Heart right ventricle (tissue), 16 donors: ENCODE measurements around the gene C21orf91. TPM values are rescaled to one million over a fixed set of nuclear protein-coding genes. Genes with fewer than 3 reads are reported as not detected.

Experiments used
- ATAC-seq, 8 donors: fragments of 200-7000 bp; cut with Tn5 transposase; one replicate each; pipeline ENCODE4 v1.9.1; 2020; ENCODE audit warnings: mild to moderate bottlenecking in 8 of 8, moderate library complexity in 8 of 8, moderate number of reproducible peaks in 1 of 8
- DNase-seq, 2 donors: peaks; one replicate each; pipeline ENCODE4 v3.0.0-alpha.2; 2020
- H3K27ac ChIP-seq, 10 donors: fragments of 200-600 bp; sonication (generic) in 2 of 10; one replicate each; pipeline versions ENCODE4 v1.5.0 to v1.8.0; 2020 to 2022; ENCODE audit warnings: mild to moderate bottlenecking in 3 of 10
- H3K27me3 ChIP-seq, 7 donors: fragments of 200-600 bp; one replicate each; pipeline ENCODE4 v1.8.0; 2021 to 2022; ENCODE audit warnings: mild to moderate bottlenecking in 2 of 7
- H3K36me3 ChIP-seq, 9 donors: fragments of 200-600 bp; sonication (generic) in 1 of 9; one replicate each; pipeline versions ENCODE4 v1.5.0 to v1.8.0; 2020 to 2022; ENCODE audit warnings: mild to moderate bottlenecking in 2 of 9
- H3K4me1 ChIP-seq, 9 donors: fragments of 200-600 bp; sonication (generic) in 1 of 9; one replicate each; pipeline versions ENCODE4 v1.5.0 to v1.8.0; 2020 to 2022; ENCODE audit warnings: mild to moderate bottlenecking in 4 of 9
- H3K4me3 ChIP-seq, 10 donors: fragments of 200-600 bp; sonication (generic) in 2 of 10; one replicate each; pipeline versions ENCODE4 v1.5.0 to v1.8.0; 2020 to 2022; ENCODE audit warnings: mild to moderate bottlenecking in 7 of 10, moderate library complexity in 2 of 10
- H3K9me3 ChIP-seq, 11 donors: fragments of 200-600 bp in 10 of 11; sonication (generic) in 2 of 11; one replicate each; pipeline versions ENCODE4 v1.5.0 to v1.8.0; 2013 to 2022; ENCODE audit warnings: mild to moderate bottlenecking in 2 of 11, control low read depth in 1 of 11, moderate library complexity in 1 of 11
- WGBS, 2 donors: extraction: QIAGEN DNeasy Blood & Tissue Kit; methylation state at CpG; one replicate each; pipeline ENCODE4 v1.1.7; 2013; ENCODE audit warnings: inconsistent platforms in 1 of 2; 5-methylcytosine and 5-hydroxymethylcytosine counted together
- intact Hi-C, 10 donors: fragments of 100-400 bp; cut with DNase I; formaldehyde crosslinking; loops; one replicate each; pipeline versions ENCODE4 v1.11.1 to v1.14.2; 2022
- polyA plus RNA-seq, 2 donors: library from polyadenylated mRNA; stranded (reverse); fragments of 200-250 nt; gene quantifications; one replicate each; pipeline ENCODE4 v1.2.3, GENCODE V29; 2013
- total RNA-seq, 10 donors: library from RNA; stranded (reverse); fragmentation: NEBNext Ultra II Directional in 3 of 10; extraction: Animal tissue kit (Norgen Biotek cat#: 25700) in 3 of 10; gene quantifications; one replicate each; pipeline versions ENCODE4 v1.2.1 to v1.2.4, GENCODE V29; 2021 to 2023
- TF ChIP-seq, protein P1 (sequence below), 9 donors: fragments of 200-600 bp; sonication (generic) in 2 of 9; IDR thresholded peaks; one replicate each; pipeline versions ENCODE4 v1.5.0 to v1.8.0; 2021 to 2022; ENCODE audit warnings: antibody characterized with exemption in 9 of 9, mild to moderate bottlenecking in 5 of 9, moderate library complexity in 1 of 9
- donor health status: Arrhythmogenic right ventricular cardiomyopathy.
- donor health status: ischemic (EF 13 %, LVEDD 7.1; RV severe dilation, severe dysfunction).
- donor health status: healthy with polysubstance abuse.
- donor health status: DM: no; HTN: yes; CAD: no.
- donor health status: DM: no; HTN: no; CAD: no.
- donor health status: ischemic (EF 25% LVEDD 6.9; RV normal size, moderate dysfunction).
- donor health status: ischemic (EF 25% LVEDD 5.7; RV mildly dilated, moderate dysfunction).
- donor health status: healthy.
- donor health status: DM: yes; HTN: yes; CAD: no.
- donor health status: Ischemic cardiomyopathy.
- donor health status: ischemic (EF 35%, LVEDD 5.7; RV mildly dilated, moderate dysfunction).
- donor health status: nonischemic (EF 11% LVEDD 7.7; RV severe dilation, severe dysfunction).
- donor health status: DM: yes; HTN: yes; CAD: no.
- donor health status: PGD.
- donor health status: ischemic (EF 29% LVEDD 5.4; RV normal size, mild dysfunction).
- donor health status: nonischemic (EF 23%, LVEDD 6.1; RV moderate dilation, normal function).

C21orf91 gene
- total and polyA plus RNA-seq, 12 donors, result 2.3 to 18.9 (median 10.6) TPM

DNA sequence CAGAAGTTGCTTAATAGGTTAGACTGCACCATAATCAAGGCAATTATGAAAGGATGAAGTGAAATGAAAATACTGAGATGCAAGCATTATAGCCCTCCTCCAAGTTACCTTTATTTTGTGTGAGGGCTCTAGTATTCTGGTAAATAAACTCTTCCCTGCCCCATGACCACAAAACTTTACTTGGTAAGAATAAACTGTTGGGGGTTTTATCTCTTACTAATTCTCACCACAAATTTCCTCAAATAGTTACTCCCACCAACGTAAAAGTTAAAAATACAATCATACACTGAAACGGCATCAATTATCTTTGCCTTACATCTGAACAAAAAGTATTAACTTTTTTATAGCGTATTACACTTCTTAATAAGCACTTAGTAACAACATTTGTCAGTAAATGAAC, 29.5 kb downstream of the C21orf91 start:
- WGBS, 2 donors, result 84 to 86% methylated on average over 3 of the region's 3 CpGs
- no peak for ATAC-seq
- Histone ChIP-seq H3K9me3 (no peaks in the 10 kb centered on the region), H3K27me3 (no peaks in the 10 kb centered on the region), H3K4me1 (peaks cover 0 to 58% (median 6%) of the 10 kb centered on the region in 9 donors), H3K4me3 (no peak overlapping the region), H3K36me3 (peaks cover 0 to 67% (median 25%) of the 10 kb centered on the region in 9 donors), H3K27ac (peak overlapping the region in 1 of 10 donors; percentile 36)
- TF ChIP-seq, protein P1, sequence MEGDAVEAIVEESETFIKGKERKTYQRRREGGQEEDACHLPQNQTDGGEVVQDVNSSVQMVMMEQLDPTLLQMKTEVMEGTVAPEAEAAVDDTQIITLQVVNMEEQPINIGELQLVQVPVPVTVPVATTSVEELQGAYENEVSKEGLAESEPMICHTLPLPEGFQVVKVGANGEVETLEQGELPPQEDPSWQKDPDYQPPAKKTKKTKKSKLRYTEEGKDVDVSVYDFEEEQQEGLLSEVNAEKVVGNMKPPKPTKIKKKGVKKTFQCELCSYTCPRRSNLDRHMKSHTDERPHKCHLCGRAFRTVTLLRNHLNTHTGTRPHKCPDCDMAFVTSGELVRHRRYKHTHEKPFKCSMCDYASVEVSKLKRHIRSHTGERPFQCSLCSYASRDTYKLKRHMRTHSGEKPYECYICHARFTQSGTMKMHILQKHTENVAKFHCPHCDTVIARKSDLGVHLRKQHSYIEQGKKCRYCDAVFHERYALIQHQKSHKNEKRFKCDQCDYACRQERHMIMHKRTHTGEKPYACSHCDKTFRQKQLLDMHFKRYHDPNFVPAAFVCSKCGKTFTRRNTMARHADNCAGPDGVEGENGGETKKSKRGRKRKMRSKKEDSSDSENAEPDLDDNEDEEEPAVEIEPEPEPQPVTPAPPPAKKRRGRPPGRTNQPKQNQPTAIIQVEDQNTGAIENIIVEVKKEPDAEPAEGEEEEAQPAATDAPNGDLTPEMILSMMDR (IDR thresholded peaks at IDR 0.05), result no peak
- intact Hi-C loops, result no loop called here
- no peak for DNase-seq

DNA sequence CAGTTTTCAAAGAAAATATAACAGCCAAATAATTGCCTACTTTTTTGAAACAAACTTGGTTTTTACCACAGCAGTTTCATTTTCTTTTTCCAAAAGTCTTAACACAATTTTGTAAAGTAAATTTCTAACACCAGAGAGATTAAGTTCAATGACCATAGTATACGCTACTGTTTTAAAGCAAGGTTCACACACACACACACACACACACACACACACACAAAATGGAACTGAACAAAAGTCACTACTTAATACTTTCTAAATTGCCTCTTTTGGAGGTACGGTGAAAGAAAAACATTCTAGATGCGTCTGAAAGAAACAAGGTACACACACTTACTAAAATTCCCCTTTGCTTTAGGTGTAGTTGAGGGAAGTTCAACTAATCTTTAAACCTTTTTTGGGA, 30.1 kb downstream of the C21orf91 start:
- DNase-seq (no peak), ATAC-seq (no peak)
- intact Hi-C loops, result no loop called here
- 46 to 64% methylated on average over 3 of the region's 3 CpGs for WGBS, 2 donors
- Histone ChIP-seq H3K27me3 (no peaks in the 10 kb centered on the region), H3K4me3 (no peak overlapping the region), H3K9me3 (no peaks in the 10 kb centered on the region), H3K4me1 (peaks cover 0 to 58% (median 0%) of the 10 kb centered on the region in 9 donors), H3K27ac (peak overlapping the region in 1 of 10 donors; percentile 36), H3K36me3 (peaks cover 0 to 69% (median 25%) of the 10 kb centered on the region in 9 donors)
- TF ChIP-seq, protein P1 (IDR thresholded peaks at IDR 0.05), result no peak

DNA sequence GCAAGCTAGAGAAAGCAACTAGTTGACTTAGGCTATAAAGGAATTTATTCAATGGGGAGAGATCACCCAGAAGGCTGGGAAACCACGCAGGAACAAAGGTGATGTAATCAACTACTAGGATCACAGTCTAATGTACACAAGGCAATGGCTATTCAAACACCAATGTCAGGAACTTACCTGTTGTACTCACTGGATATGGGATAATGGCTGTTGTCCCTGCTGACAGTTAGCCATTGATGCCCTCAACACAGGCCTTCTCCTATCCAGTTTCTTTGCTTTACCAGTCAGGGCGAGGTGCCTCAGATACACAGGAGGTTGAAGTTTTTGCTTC, 32.3 kb downstream of the C21orf91 start:
- DNase-seq, result no peak
- Histone ChIP-seq H3K27ac (peak overlapping the region in 1 of 10 donors; percentile 85), H3K36me3 (peaks cover 0 to 48% (median 16%) of the 10 kb centered on the region in 9 donors), H3K9me3 (no peaks in the 10 kb centered on the region), H3K4me1 (peaks cover 0 to 68% (median 0%) of the 10 kb centered on the region in 9 donors), H3K4me3 (no peak overlapping the region), H3K27me3 (no peaks in the 10 kb centered on the region)
- no peak for ATAC-seq
- intact Hi-C loops, result no loop called here
- 92 to 97% methylated on average over 2 of the region's 2 CpGs for WGBS, 2 donors
- TF ChIP-seq, protein P1 (IDR thresholded peaks at IDR 0.05), result no peak

DNA sequence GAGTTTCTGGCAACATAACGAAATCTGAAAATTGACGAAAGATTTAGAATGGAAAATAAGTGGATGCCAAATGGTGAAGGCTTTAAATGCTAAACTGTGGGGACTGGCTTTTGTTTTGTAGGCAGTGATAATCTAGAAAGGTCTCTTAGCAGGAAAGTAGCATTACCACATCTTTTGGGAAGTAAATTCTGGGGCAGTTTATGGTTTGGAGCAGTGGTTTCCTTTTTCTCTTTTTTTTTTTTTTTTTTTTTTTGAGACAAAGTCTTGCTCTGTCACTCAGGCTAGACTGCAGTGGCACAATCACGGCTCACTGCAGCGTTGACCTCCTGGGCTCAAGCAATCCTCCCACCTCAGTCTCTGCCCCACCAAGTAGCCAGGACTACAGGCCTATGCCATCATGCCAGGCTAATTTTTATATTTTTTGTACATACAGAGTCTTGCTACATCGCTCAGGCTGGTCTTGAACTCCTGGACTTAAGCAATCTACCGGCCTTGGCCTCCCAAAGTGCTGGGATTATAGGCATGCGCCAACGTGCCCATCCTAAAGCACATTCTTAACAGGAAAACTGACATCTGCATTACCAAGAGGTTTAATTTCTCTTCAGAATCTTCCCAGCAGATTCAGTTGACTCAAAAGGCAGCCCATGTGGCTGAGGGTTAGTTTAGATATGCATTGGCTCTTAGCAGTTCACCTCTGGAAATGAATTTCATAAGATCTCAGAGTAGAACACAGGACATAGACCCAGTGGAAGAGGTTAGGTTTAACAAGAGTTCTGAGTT, 32.9 kb downstream of the C21orf91 start:
- no peak overlapping the region for H3K4me3 ChIP-seq
- DNase-seq (no peak), ATAC-seq (no peak)
- WGBS, 2 donors, result 90 to 97% methylated on average over 8 of the region's 8 CpGs
- H3K27ac ChIP-seq, result peak overlapping the region in 1 of 10 donors; percentile 85
- H3K9me3 ChIP-seq, result no peaks in the 10 kb centered on the region
- TF ChIP-seq, protein P1 (IDR thresholded peaks at IDR 0.05), result no peak
- peaks cover 0 to 42% (median 16%) of the 10 kb centered on the region in 9 donors for H3K36me3 ChIP-seq
- H3K4me1 ChIP-seq, result peaks cover 0 to 73% (median 0%) of the 10 kb centered on the region in 9 donors
- no peaks in the 10 kb centered on the region for H3K27me3 ChIP-seq
- intact Hi-C loops, result no loop called here
